ENCODE measurements around the gene ARVCF.

DNA sequence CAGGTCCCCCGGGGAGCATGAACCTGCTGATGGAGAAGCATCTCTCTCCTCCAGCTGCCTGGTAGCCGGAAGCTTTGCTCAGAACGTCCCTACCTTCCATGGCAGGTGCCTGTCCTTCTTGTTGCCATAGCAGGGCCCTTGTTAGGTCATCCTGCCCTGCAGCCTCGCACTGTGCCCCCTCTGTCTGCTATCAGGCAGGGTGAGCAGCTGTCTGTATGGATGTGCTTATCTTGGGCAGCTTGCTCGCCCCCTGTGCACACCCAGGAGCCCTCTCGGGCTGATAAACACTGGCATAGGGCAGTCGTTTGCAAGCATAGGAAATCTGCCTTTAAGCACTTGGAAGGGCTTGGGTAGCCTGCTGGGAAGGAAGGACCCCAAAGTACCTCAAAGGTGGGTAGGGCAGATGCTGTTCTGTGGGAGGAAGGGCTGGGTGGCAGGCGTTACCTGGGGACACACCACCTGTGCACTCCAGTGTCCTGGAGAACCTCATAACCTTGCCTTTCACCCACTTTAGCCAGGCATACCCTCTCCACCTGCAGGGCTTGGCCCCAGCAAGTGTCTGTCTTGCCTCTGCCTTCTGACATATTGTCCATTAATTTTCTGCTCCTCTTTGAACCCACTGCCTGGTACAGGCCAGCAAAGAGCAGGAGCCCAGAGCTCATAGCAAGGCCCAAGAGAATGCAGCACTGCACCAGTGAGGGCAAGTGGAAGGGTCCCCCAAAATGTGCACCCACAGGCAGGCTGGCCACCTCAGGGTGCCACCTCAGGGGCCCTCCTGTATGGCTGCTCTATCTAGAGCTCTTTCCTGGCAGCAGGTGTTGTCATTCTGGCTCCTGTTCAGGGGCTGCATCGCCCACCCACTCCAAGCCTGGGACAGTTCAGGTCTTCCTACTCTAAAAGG, 83.0 kb downstream of the ARVCF start:
- TF ChIP-seq POLR2A (IDR thresholded peaks at IDR 0.05) (no peak), EP300 (IDR thresholded peaks at IDR 0.05) (no peak)
- TF ChIP-seq, protein P1, sequence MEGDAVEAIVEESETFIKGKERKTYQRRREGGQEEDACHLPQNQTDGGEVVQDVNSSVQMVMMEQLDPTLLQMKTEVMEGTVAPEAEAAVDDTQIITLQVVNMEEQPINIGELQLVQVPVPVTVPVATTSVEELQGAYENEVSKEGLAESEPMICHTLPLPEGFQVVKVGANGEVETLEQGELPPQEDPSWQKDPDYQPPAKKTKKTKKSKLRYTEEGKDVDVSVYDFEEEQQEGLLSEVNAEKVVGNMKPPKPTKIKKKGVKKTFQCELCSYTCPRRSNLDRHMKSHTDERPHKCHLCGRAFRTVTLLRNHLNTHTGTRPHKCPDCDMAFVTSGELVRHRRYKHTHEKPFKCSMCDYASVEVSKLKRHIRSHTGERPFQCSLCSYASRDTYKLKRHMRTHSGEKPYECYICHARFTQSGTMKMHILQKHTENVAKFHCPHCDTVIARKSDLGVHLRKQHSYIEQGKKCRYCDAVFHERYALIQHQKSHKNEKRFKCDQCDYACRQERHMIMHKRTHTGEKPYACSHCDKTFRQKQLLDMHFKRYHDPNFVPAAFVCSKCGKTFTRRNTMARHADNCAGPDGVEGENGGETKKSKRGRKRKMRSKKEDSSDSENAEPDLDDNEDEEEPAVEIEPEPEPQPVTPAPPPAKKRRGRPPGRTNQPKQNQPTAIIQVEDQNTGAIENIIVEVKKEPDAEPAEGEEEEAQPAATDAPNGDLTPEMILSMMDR (IDR thresholded peaks at IDR 0.05): no peak
